ENCODE data around the gene CEP57L1.
"Not testable (repeated sequence)": the region's sequence is repeated elsewhere in the genome, so short reads cannot be mapped to it uniquely, and the experiment has no call there.

CEP57L1 gene

GRCh38 chr6:109105681-109106080 lies 10.4 kb downstream of the CEP57L1 start:
- no peak for DNase-seq (ENCODE audit: low spot score)

- DNase-seq (ENCODE audit: low spot score): not testable (repeated sequence)
Measured at GRCh38 chr6:109109663-109110062, 14.4 kb downstream of the CEP57L1 start.

GRCh38 chr6:109112663-109113062 lies 17.4 kb downstream of the CEP57L1 start:
- DNase-seq (ENCODE audit: low spot score): not testable (repeated sequence)

GRCh38 chr6:109117346-109118035 lies 22.2 kb downstream of the CEP57L1 start:
- no peak for DNase-seq (ENCODE audit: low spot score)

- DNase-seq (ENCODE audit: low spot score): no peak
Measured at GRCh38 chr6:109118337-109118736, 23.0 kb downstream of the CEP57L1 start.

- DNase-seq (ENCODE audit: low spot score): no peak
Measured at GRCh38 chr6:109118871-109119354, 23.6 kb downstream of the CEP57L1 start.

- no peak for DNase-seq (ENCODE audit: low spot score)
Measured at GRCh38 chr6:109121411-109121810, 26.1 kb downstream of the CEP57L1 start.

- DNase-seq (ENCODE audit: low spot score): no peak
Measured at GRCh38 chr6:109124219-109124618, 28.9 kb downstream of the CEP57L1 start.

GRCh38 chr6:109125504-109125903 lies 30.2 kb downstream of the CEP57L1 start:
- DNase-seq (ENCODE audit: low spot score): no peak

- DNase-seq (ENCODE audit: low spot score): no peak
Measured at GRCh38 chr6:109130065-109130464, 34.8 kb downstream of the CEP57L1 start.

GRCh38 chr6:109135600-109135999 lies 40.3 kb downstream of the CEP57L1 start:
- not testable (repeated sequence) for DNase-seq (ENCODE audit: low spot score)

- not testable (repeated sequence) for DNase-seq (ENCODE audit: low spot score)
Measured at GRCh38 chr6:109136039-109136438, 40.7 kb downstream of the CEP57L1 start.

GRCh38 chr6:109136530-109136929 lies 41.2 kb downstream of the CEP57L1 start:
- not testable (repeated sequence) for DNase-seq (ENCODE audit: low spot score)

GRCh38 chr6:109139109-109139508 lies 43.8 kb downstream of the CEP57L1 start:
- DNase-seq (ENCODE audit: low spot score): no peak

GRCh38 chr6:109142067-109142466 lies 46.8 kb downstream of the CEP57L1 start:
- DNase-seq (ENCODE audit: low spot score): not testable (repeated sequence)

GRCh38 chr6:109143191-109143590 lies 47.9 kb downstream of the CEP57L1 start:
- DNase-seq (ENCODE audit: low spot score): no peak

- not testable (repeated sequence) for DNase-seq (ENCODE audit: low spot score)
Measured at GRCh38 chr6:109148251-109148650, 52.9 kb downstream of the CEP57L1 start.

- DNase-seq (ENCODE audit: low spot score): not testable (repeated sequence)
Measured at GRCh38 chr6:109148716-109149115, 53.4 kb downstream of the CEP57L1 start.

- DNase-seq (ENCODE audit: low spot score): no peak
Measured at GRCh38 chr6:109153752-109154151, 58.4 kb downstream of the CEP57L1 start.

- DNase-seq (ENCODE audit: low spot score): no peak
Measured at GRCh38 chr6:109164331-109164730, 69.0 kb downstream of the CEP57L1 start.

GRCh38 chr6:109165392-109165974 lies 70.2 kb downstream of the CEP57L1 start:
- peak; percentile 40 for DNase-seq (ENCODE audit: low spot score)

GRCh38 chr6:109166673-109167072 lies 71.4 kb downstream of the CEP57L1 start:
- DNase-seq (ENCODE audit: low spot score): no peak

GRCh38 chr6:109167562-109167961 lies 72.3 kb downstream of the CEP57L1 start:
- no peak for DNase-seq (ENCODE audit: low spot score)

- no peak for DNase-seq (ENCODE audit: low spot score)
Measured at GRCh38 chr6:109170333-109170732, 75.0 kb downstream of the CEP57L1 start.

Measured in COLO829 (cell line).